Activated naive CD8-positive, alpha-beta T cell treated with anti-CD3 and anti-CD28 coated beads, Interleukin-2, amount 10 ng/mL, durations not matched to agents 7 days and 5 days (primary cell): ENCODE measurements around the gene MROH2A. TPM values are rescaled to one million over a fixed set of nuclear protein-coding genes. Genes with fewer than 3 reads are reported as not detected.

Experiments used
- ATAC-seq: fragments of 150-1000 bp; cut with Tn5 transposase; one replicate; pipeline ENCODE4 v1.10.0; 2021; ENCODE audit warnings: low read depth, moderate library complexity
- POLR2A ChIA-PET: fragments of 350-600 bp; sonication (Branson Sonifier 250); formaldehyde crosslinking; loops from one replicate; lab custom pipeline; 2021; ENCODE audit warnings: antibody characterized with exemption; lab: Charles Lee
- DNase-seq: peaks from one replicate; pipeline ENCODE4 v3.0.0; 2021
- H3K27ac Mint-ChIP-seq: one replicate; pipeline ENCODE4 v1.8.0; 2022; ENCODE audit warnings: mild to moderate bottlenecking, mixed read lengths
- H3K27me3 Mint-ChIP-seq: one replicate; pipeline ENCODE4 v1.8.0; 2022; ENCODE audit warnings: mild to moderate bottlenecking, moderate library complexity, mixed read lengths
- H3K36me3 Mint-ChIP-seq: one replicate; pipeline ENCODE4 v1.8.0; 2021; ENCODE audit warnings: mild to moderate bottlenecking, mixed read lengths
- H3K4me1 Mint-ChIP-seq: one replicate; pipeline ENCODE4 v1.8.0; 2021; ENCODE audit warnings: mixed read lengths
- H3K4me3 Mint-ChIP-seq: one replicate; pipeline ENCODE4 v1.8.0; 2022; ENCODE audit warnings: mild to moderate bottlenecking, moderate library complexity, mixed read lengths
- H3K9me3 Mint-ChIP-seq: one replicate; pipeline ENCODE4 v1.8.0; 2021; ENCODE audit warnings: mixed read lengths
- total RNA-seq, 2 experiments: library from RNA; stranded (reverse); gene quantifications; one replicate each; pipeline ENCODE4 v1.2.3, GENCODE V29; 2021

The MROH2A gene
- total RNA-seq, 2 experiments from 2014 or later = not detected

- POLR2A ChIA-PET = interaction anchor here (0.7 kb wide), 1 partner anchor 420 kb away, joined by 3 read pairs; no protein-coding TSS in a partner anchor
- Mint-ChIP-seq H3K9me3 (no peaks in the 10 kb centered on the region), H3K27me3 (no peaks in the 10 kb centered on the region), H3K4me1 (peaks cover 36% of the 10 kb centered on the region), H3K4me3 (no peak overlapping the region), H3K27ac (no peak overlapping the region), H3K36me3 (peaks cover 70% of the 10 kb centered on the region)
- ATAC-seq = no peak
- no peak for DNase-seq
These were observed 67.4 kb downstream of the MROH2A start for GRCh38 chr2:233845301-233846060.

- POLR2A ChIA-PET = no interaction called here
- no peak overlapping the region for H3K4me3 Mint-ChIP-seq
- H3K9me3 Mint-ChIP-seq = no peaks in the 10 kb centered on the region
- no peak for ATAC-seq
- peaks cover 33% of the 10 kb centered on the region for H3K4me1 Mint-ChIP-seq
- H3K36me3 Mint-ChIP-seq = peaks cover 68% of the 10 kb centered on the region
- H3K27me3 Mint-ChIP-seq = no peaks in the 10 kb centered on the region
- DNase-seq = no peak
- H3K27ac Mint-ChIP-seq = peak overlapping the region; percentile 42
These were observed 68.5 kb downstream of the MROH2A start for GRCh38 chr2:233846387-233847247.

GRCh38 chr2:233847248-233847898, 69.2 kb downstream of the MROH2A start:
- ATAC-seq (no peak), DNase-seq (no peak)
- POLR2A ChIA-PET = no interaction called here
- peaks cover 70% of the 10 kb centered on the region for H3K36me3 Mint-ChIP-seq
- H3K9me3 Mint-ChIP-seq = no peaks in the 10 kb centered on the region
- no peak overlapping the region for H3K4me3 Mint-ChIP-seq
- H3K27me3 Mint-ChIP-seq = no peaks in the 10 kb centered on the region
- peaks cover 37% of the 10 kb centered on the region for H3K4me1 Mint-ChIP-seq
- no peak overlapping the region for H3K27ac Mint-ChIP-seq

GRCh38 chr2:233848276-233848675, 70.1 kb downstream of the MROH2A start:
- POLR2A ChIA-PET = interaction anchor here (1.0 kb wide), 1 partner anchor 654 kb away, joined by 3 read pairs; no protein-coding TSS in a partner anchor
- no peak overlapping the region for H3K27ac Mint-ChIP-seq
- no peaks in the 10 kb centered on the region for H3K9me3 Mint-ChIP-seq
- peaks cover 43% of the 10 kb centered on the region for H3K4me1 Mint-ChIP-seq
- ATAC-seq (no peak), DNase-seq (no peak)
- peak overlapping the region; percentile 33 for H3K4me3 Mint-ChIP-seq
- H3K27me3 Mint-ChIP-seq = no peaks in the 10 kb centered on the region
- H3K36me3 Mint-ChIP-seq = peaks cover 71% of the 10 kb centered on the region

- H3K27ac Mint-ChIP-seq = no peak overlapping the region
- H3K36me3 Mint-ChIP-seq = peaks cover 69% of the 10 kb centered on the region
- DNase-seq = no peak
- ATAC-seq = no peak
- no peaks in the 10 kb centered on the region for H3K27me3 Mint-ChIP-seq
- POLR2A ChIA-PET = interaction anchor here (1.0 kb wide), 1 partner anchor 652 kb away, joined by 3 read pairs; no protein-coding TSS in a partner anchor
- H3K4me3 Mint-ChIP-seq = no peak overlapping the region
- no peaks in the 10 kb centered on the region for H3K9me3 Mint-ChIP-seq
- peaks cover 44% of the 10 kb centered on the region for H3K4me1 Mint-ChIP-seq
These were observed 71.6 kb downstream of the MROH2A start for GRCh38 chr2:233849607-233850271.

GRCh38 chr2:233850745-233851144, 72.6 kb downstream of the MROH2A start:
- POLR2A ChIA-PET = no interaction called here
- ATAC-seq (no peak), DNase-seq (no peak)
- Mint-ChIP-seq H3K36me3 (peaks cover 65% of the 10 kb centered on the region), H3K27ac (no peak overlapping the region), H3K27me3 (no peaks in the 10 kb centered on the region), H3K4me3 (no peak overlapping the region), H3K4me1 (peaks cover 51% of the 10 kb centered on the region), H3K9me3 (no peaks in the 10 kb centered on the region)

GRCh38 chr2:233851169-233851568, 73.0 kb downstream of the MROH2A start:
- Mint-ChIP-seq H3K4me1 (peaks cover 50% of the 10 kb centered on the region), H3K9me3 (no peaks in the 10 kb centered on the region)

GRCh38 chr2:233852056-233852455, 73.9 kb downstream of the MROH2A start:
- peak overlapping the region; percentile 100 for H3K4me3 Mint-ChIP-seq
- no peak for ATAC-seq
- peaks cover 58% of the 10 kb centered on the region for H3K36me3 Mint-ChIP-seq
- no peaks in the 10 kb centered on the region for H3K9me3 Mint-ChIP-seq
- H3K27ac Mint-ChIP-seq = peak overlapping the region; percentile 23
- POLR2A ChIA-PET = interaction anchor here (1.2 kb wide), 1 partner anchor 138 kb away, joined by 3 read pairs; no protein-coding TSS in a partner anchor
- no peak for DNase-seq
- H3K27me3 Mint-ChIP-seq = no peaks in the 10 kb centered on the region
- peaks cover 50% of the 10 kb centered on the region for H3K4me1 Mint-ChIP-seq

More at GRCh38 chr2:233851169-233851568, 73.0 kb downstream of the MROH2A start:
- POLR2A ChIA-PET = interaction anchor here (1.2 kb wide), 1 partner anchor 139 kb away, joined by 3 read pairs; no protein-coding TSS in a partner anchor
- ATAC-seq (no peak), DNase-seq (no peak)
- Mint-ChIP-seq H3K4me3 (no peak overlapping the region), H3K36me3 (peaks cover 64% of the 10 kb centered on the region), H3K27me3 (no peaks in the 10 kb centered on the region), H3K27ac (no peak overlapping the region)

GRCh38 chr2:233853353-233853752, 75.2 kb downstream of the MROH2A start:
- POLR2A ChIA-PET = interaction anchor here (0.6 kb wide), 1 partner anchor 20 kb away, joined by 3 read pairs; no protein-coding TSS in a partner anchor
- Mint-ChIP-seq H3K4me1 (peaks cover 51% of the 10 kb centered on the region), H3K4me3 (peak overlapping the region; percentile 100), H3K9me3 (no peaks in the 10 kb centered on the region), H3K27me3 (no peaks in the 10 kb centered on the region), H3K27ac (peak overlapping the region; percentile 99), H3K36me3 (peaks cover 51% of the 10 kb centered on the region)
- DNase-seq (no peak), ATAC-seq (no peak)

- H3K27ac Mint-ChIP-seq = peak overlapping the region; percentile 99
- DNase-seq (no peak), ATAC-seq (no peak)
- POLR2A ChIA-PET = interaction anchor here (0.6 to 1.7 kb wide), 5 partner anchors 10 to 643 kb away, joined by 3 to 9 read pairs (median 4); partner anchors contain the start of gene ARL4C
- H3K27me3 Mint-ChIP-seq = peaks cover 2% of the 10 kb centered on the region
- H3K36me3 Mint-ChIP-seq = peaks cover 46% of the 10 kb centered on the region
- H3K9me3 Mint-ChIP-seq = no peaks in the 10 kb centered on the region
- H3K4me3 Mint-ChIP-seq = peak overlapping the region; percentile 100
- H3K4me1 Mint-ChIP-seq = peaks cover 47% of the 10 kb centered on the region
These were observed 75.7 kb downstream of the MROH2A start for GRCh38 chr2:233853883-233854240.

GRCh38 chr2:233854241-233854981, 76.3 kb downstream of the MROH2A start, which contains the start of gene HJURP:
Gene HJURP, minus strand, starts transcription at chr2:233854535. Its CDS starts 35 bp downstream, at chr2:233854500.
- Mint-ChIP-seq H3K36me3 (peaks cover 40% of the 10 kb centered on the region), H3K9me3 (no peaks in the 10 kb centered on the region), H3K27me3 (peaks cover 2% of the 10 kb centered on the region), H3K27ac (peak within 1 kb of the TSS; percentile 99), H3K4me3 (peak within 1 kb of the TSS; percentile 100), H3K4me1 (peaks cover 42% of the 10 kb centered on the region)
- POLR2A ChIA-PET = interaction anchor here (0.6 to 1.7 kb wide), 8 partner anchors 9 to 647 kb away, joined by 3 to 9 read pairs (median 4); partner anchors contain the start of gene ARL4C
- ATAC-seq (peak; percentile 95), DNase-seq (peak; percentile 91)
